GM19397 (cell line): ENCODE data around the gene GHR.

Experiments used
- ATAC-seq: cut with Tn5 transposase; IDR thresholded peaks from one replicate; pipeline ENCODE4 v1.9.1; 2021; ENCODE audit warnings: mild to moderate bottlenecking, moderate library complexity; ENCODE audit not compliant: unreplicated experiment

The GHR gene

DNA sequence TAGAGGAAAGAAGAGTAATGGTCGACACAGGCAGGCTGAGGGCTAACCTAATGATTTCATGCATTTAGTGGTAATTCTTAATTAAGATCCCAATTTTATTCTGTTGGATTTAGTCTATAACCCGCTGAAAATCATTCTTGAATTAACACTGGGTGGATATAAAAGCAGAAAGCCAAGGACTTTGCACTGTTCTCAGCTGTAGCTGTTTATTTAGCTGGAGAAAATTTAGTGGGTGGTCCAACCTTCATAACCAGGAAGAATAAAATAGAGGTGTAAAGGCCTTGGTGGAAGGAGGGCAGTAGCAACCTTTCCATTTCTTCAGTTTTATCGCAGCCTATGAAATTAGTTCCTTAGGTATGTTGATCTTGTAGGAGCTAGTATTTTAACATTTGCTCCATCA, 92.3 kb downstream of the GHR start:
- no peak for ATAC-seq

DNA sequence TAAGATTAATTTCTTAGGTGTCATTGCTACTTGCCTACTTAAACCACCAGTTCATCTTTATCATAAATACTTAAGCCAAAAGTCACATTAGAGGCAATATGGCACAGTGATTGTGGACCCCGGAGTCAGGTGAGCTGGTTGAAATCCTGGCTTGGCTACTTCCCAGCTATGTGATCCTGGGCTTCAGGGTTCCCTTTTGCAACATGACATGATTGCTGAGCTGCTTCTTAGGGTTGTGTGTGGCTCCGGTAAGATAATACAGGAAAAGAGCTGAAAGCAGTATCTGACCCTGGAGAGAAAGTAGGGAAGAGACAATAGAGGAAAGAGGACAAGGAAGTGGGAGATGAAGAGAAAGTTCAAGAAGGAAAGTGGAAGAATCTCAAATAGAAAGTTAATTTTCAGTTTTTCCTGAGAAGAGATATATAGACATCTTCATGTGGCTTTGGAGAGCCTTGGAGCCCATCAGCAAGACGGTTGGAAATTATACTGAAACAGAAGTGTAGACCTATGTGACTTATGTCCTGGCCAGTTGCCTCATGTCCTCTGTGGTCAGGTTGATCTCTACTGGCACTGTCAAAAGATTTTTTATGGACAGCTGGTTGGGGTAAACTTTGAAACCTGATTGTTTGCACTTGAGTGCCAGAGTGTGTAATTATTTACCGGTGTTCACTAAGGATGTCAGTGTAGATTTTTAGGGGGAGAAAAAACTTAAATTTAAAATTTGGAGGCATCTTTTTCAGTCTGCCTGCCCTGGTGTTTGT, 93.2 kb downstream of the GHR start:
- ATAC-seq = no peak

DNA sequence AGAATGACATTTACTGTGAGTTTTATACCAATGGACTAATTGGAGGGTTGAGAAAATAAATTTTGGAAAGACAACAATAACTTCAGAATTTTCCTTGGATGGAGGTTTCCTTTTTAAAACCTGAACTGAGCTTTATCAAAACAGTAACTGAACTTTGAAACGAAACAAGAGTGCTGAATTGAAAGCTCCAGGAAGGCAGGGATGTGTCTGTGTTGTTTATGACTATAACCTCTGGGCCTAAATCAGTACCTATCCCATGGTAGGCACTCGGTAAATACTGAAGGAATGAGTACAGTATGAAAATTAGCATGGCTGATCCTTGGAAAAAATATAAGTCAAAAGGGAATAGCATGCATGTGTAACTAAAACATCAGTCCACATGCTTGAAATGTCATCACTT, 93.9 kb downstream of the GHR start:
- ATAC-seq = no peak

DNA sequence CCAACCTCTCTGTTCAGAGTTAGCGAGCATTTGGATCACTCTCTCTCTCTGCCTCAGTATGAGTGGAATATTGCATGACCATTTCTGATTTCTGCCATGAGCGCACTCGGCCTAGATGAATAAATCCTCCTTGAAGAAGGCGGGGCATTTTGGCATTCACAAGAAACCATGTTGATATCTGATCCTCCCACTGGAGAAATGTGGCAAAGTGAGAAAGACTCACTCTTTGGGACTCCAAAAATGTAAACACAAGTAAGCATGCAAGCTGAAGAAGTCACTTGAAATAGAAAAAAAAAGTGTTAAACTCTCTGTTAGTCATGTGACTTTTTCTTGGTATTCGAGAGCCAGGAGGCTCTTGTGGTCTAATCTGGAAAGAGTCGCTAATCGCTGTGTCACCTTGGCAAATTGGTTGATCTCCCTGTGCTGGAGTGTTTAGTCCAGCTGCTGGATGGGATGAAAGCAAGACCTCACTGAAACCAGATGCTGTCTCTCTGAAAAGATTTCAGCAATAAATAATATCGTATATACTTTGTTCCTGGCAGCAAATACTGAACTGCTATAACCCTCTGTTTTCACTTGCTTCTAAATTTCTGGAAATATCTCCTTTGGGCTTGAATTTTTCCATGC, 95.5 kb downstream of the GHR start:
- ATAC-seq = no peak

DNA sequence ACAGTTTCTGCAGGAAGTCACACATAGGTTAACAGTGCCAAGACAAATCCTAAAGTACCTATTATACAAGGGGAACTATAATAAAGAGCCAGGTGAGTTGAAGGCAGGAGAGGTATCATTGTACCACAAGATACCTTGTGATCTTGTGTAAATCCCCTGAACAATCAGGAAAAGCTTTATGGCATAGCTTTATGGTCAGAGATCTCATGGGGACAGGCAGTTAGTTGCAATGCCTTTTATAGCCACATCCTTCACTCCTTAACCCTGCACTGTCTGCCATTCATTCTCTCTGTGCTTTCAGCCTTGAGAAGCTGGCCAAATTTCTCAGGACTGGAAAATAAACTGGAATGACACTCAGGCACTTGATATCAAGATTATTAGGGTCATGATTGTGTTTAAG, 97.0 kb downstream of the GHR start:
- ATAC-seq = no peak

DNA sequence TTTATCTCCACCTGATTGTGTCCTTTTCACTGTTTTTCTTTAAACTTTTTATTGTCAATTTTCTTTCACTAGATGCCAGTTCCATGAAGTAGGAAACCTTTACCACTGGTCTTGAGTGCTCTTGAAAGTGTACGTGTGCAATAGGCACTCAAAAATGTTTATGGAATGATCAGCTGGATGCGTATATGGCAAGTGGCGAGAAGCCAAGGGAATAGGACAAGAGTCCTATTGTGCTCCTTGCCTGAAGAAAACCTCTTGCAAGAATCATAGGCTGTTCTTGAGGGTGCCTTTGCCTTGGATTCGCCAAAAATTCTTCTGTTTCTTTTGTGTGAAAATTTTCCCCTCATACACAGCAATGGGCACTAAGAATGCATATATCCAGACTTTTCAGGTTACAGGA, 97.7 kb downstream of the GHR start:
- ATAC-seq = no peak

DNA sequence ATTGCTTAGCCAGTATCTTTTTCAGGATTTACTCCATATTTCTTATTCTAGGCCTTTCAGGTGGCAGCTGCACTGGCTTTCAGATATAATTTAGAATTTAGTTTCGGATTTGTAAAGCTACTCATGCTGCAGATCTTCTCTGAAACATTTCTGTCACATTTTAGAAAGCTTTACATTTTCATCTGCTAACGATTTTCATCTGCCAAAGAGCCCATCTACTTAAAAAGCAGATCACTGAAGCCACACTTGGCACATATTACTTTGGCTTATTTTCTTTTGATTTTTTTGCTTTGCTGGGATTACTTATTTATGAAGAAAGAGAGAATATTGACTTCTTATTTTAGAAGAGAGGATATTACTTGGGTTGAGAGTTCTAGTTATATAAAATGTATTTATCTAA, 98.2 kb downstream of the GHR start:
- ATAC-seq = no peak

DNA sequence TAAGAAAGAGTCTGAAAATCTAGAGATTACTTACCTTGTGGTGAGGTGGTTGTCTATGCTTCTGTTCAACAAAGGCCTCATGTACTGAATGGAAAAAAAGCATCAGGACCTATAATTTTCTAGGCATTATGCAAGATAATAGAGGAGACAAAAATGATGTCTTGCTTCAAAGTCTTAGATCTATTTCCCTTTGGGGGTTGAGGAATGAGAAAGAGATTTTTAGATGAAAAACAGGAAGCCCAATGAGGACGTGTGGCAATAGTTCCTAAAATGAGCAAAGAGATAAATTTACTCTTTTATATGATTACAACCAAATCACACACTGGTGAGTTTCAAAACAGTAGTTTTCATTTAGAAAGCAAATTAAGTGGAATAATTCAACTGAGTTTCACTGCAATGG, 99.5 kb downstream of the GHR start:
- ATAC-seq = no peak

DNA sequence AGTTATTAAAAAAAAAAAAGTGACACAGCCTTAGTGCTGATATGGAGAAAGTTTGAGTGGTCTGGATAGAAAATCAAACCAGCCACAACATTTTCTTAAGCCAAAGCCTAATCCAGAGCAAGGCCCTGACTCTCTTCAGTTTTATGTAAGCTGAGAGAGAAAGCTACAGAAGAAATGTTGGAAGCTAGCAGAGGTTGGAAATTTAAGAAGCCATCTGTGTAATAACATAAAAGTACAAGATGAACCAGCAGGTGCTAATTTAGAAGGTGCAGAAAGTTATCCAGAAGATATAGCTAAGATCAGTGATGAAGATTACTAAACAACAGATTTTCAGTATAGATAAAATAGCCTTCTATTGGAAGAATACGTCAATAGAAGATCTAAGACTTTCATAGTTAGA, 102.9 kb downstream of the GHR start:
- no peak for ATAC-seq

DNA sequence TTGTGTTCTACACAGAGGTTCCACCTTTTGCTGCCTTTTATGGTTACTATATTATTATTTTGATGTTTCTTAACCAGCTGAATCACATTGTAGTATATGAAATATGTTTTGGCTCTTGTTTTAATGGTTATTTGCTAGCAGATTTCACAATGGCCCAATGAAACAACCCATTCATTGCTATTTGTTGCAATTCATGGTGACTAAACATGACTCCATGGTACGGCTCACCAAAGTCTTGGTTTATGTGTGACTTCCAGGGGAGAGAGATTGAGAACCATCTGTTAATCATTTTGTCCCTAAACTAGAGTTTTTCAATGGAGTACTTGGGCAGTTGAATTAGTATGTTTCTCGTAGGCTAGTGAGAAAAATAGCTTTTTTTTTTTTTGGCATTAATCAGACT, 108.4 kb downstream of the GHR start:
- ATAC-seq = no peak

DNA sequence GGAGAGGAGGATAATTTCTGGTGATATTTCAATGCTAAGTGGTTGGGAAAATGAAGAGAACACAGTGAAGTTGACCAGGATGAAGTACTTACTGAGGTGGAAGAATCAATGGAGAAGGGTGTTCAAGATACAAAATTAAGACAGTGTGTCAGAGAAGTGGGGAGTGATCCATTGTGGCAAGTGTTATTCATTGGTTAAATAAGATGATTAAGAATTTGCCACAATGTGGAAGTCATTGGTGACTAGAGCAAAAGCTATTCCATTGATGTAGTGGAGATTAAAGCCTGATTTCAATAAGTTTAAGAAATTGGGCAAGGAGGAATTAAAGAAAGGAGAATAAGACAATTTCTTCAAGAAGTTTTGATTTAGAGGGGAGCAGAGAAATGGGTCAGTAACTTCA, 118.9 kb downstream of the GHR start:
- ATAC-seq = no peak

DNA sequence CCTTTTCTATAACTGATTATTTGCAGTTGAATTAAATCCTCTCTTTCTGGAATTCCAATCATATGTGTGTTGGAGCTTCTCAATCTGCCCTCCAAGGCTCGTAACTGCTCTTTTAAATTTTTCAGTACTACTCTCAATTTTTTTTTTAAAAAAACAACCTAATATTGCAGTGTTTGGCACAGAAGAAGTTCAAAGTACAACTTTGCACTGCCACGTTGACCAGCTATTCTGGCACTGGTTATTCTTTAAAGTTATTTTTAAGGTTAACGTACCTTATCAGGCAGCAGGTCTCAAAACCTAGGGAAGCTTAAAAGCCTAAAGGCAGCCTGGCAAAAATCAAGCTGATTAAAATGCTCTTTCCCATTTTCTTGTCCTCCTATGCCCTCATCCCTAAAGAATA, 120.5 kb downstream of the GHR start:
- no peak for ATAC-seq

DNA sequence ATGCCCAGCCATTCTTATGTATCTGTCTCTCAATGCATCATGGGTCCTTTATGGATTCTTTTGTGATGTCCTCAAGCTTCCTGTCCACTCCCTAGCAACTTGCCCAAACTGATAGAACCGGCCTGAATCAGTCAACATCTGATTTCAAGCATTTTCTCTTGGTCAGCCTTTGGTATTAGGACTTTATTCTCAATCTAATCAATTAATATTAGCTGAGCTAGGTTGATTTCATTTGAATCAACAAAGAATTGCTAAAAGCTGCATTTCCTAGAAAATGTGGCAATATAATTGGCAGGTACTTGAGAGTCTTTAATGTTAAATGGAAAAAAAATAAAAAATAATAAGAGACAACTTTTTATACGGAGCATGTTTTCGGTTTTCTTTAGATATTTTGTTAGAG, 121.8 kb downstream of the GHR start:
- no peak for ATAC-seq

DNA sequence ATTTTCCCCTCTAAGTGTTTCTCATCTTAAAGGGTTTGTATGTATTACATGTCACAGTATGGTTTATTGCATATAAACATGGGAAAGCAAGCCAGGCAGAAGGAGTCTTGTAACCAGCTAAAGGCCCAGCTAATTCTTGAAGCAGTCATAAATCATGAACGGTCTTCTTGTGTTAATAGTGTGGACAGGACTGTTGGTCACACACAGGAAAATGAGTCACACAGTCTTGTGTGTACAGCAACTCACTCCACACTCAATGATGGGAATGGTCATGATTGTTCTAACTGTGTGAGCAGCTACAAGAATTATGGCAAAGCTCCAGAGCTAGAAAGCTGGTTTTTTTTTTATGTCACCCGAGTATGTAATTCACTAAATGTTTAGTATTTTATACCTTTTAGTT, 123.9 kb downstream of the GHR start:
- ATAC-seq = no peak

DNA sequence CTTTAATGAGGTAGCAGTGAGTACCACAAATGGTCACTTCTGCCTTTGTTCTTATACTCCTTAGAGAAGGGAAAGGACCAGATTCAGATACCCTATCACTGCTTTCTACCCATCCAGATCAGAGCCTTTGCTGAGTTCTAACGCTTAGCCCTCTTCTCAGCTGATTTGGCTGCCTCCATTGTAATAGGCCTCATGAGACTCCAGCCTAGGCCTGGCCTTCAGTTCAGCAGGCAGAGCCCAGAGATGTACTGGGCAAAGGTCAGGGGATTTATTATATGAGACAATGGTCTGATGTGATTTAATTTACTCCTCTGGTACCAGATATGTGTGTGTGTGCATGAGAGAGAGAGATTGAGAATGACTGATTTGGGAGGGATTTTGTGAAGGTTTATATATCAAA, 124.7 kb downstream of the GHR start:
- no peak for ATAC-seq

DNA sequence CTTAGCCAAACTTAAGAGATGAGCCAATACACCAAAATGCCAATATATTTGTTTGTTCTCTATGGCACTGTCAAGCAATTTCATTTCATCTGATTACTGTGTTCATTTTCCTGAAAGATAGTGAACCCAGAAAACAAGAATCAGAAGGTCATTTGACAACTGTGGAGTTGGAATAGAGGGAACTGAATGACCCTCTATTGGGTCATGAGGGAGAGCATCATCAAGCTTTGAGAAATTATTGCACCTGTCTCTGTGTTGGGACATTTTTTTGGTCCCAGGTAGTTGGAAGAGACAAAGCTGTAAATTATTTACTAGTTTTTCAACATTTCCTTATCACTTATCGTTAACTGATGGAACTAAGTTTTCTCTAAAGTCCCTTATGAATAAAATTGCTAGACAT, 129.4 kb downstream of the GHR start:
- no peak for ATAC-seq

DNA sequence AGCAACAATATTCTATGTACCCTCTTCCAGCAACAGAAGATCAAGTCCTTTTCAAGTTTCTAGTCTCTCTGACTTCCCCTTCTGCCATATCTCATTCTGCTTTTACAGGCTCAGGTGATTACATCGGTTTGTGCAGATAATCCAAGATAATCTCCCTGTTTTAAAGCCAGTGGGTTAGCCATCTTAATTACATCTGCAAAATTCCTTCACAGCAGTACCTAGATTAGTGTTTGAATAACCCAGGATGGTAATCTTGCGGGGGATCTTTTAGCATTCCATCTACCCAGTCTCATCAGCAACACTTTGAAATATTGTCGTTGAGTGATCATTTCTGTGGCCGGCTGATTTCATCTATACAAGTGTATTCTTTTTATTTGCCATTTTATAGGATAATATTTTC, 130.2 kb downstream of the GHR start:
- no peak for ATAC-seq

DNA sequence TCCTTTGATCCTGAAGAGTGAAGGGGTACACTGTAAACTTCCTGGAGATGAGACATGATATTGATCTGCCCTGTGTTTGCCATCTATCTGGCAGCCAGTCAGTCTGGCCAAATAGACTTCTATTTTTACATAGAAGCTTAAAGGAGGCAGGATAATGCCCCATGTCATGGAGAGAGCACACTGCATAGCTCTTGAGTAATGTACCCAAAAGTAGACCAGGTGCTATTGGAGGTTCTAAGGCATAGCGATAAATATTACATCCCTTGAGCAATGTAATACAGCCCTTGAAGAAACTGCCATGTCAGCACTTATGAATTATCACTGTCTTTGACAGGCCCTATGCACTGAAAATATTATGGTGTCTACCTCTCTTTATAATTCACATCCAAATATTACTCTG, 131.8 kb downstream of the GHR start:
- ATAC-seq = no peak

DNA sequence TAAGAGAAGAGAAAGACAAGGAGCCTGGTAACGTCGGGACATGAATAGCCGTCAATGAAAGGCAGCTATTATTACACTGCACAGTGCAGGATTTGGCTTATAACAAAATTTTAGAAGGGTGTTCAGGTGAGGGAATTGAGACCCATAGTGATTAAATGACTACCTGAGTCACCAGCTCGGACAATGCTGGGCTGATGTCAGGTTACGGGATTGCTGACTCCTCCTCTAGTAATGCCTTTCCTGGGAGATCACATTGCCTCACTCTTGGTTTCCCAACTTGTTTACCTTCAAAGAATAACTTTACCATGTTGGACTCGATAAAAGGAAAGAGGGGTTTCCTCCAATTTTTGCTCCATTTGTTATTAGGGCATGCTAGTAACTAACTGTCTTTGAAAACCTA, 132.6 kb downstream of the GHR start:
- ATAC-seq = no peak

DNA sequence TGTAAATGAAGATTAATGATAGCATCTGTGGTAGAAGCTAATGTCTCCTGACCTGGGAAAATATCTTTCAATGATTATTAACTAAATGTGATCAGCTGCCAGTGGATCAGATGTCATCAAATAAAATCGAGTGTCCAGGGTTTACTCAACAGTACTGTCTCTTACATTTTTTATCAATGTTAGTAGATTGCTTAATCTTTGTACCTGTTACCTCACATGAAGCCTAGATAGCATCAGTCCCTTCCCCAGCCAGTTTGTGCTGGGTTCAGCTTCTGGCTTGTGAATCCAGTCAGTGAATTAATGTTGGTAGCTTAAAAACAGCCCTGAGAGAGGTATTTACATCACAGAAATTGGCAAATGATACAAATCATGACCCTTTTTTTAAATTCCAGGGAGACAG, 134.4 kb downstream of the GHR start:
- no peak for ATAC-seq

DNA sequence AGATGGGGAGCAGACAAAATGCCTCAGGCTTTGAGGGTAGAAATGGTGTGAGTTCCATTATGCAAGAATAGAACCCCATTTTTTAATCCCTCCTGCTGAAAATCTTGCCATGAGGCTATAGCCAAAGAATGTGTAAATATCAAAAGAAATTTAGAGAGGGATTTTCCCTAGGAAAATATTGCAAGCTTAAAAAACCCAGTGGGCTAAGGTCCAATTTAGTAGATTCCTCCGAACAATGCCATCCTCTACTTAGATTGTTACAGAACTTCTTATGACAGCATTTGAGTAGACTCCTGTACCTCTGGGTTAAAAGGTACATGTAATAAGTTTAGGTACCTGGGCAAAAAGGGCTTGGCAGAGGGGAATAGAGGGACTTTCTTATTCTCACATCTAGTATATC, 138.4 kb downstream of the GHR start:
- no peak for ATAC-seq

DNA sequence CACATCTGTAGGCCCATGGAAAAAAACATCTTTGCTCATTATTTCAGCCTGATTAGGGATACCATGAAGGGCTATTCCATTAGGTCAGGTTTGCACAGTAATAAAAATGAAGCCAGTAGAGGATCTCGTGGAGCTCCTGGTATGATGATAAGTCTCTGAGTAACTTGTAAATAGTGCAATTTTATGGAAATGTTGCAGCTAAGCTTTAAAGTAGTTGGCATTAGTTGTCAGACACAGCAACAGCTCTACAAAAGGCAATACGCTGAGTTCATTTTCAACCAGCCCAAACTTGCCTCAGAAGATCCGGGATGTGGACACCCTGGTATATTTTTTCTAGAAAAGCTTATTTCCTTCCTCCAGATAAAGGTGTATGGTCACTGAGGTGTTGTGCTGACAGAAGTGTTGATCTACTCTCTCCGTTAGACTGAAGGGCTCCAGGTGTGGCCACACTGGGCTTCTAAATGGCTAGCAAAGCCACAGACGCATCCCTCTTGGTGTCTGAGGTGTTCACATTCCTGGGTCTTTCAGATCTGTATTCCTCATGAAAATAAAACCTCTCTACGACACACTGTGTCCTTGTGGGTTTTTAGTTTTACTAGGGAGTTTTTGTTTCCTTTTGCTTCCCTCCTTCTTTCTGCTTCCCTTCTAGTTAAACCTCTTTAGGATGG, 141.6 kb downstream of the GHR start:
- ATAC-seq = no peak
